BE2C (cell line): Measurements from ENCODE around the gene TNS3.

Experiments
- DNase-seq: peaks from one replicate; pipeline ENCODE4 v3.0.0-alpha.2; 2020
- H3K27me3 ChIP-seq: fragments of 250-450 bp; sonication (Bioruptor Pico); 2 replicates; pipeline ENCODE4 v1.5.1; 2020; ENCODE audit warnings: mild to moderate bottlenecking
- H3K36me3 ChIP-seq: fragments of 250-450 bp; sonication (Bioruptor Pico); 2 replicates; pipeline ENCODE4 v1.5.1; 2020; ENCODE audit warnings: mild to moderate bottlenecking
- H3K4me1 ChIP-seq: fragments of 250-450 bp; sonication (Bioruptor Pico); 2 replicates; pipeline ENCODE4 v1.5.1; 2020
- H3K4me3 ChIP-seq: 2 replicates; pipeline ENCODE4 v1.5.1; 2011; ENCODE audit warnings: low read depth, low read length
- H3K9me3 ChIP-seq: fragments of 250-450 bp; sonication (Bioruptor Pico); 2 replicates; pipeline ENCODE4 v1.5.1; 2020
- TF ChIP-seq, protein P1 (sequence below): IDR thresholded peaks from 2 replicates; pipeline ENCODE4 v1.5.1; 2012; ENCODE audit warnings: mild to moderate bottlenecking, low read depth, low read length

TNS3 gene

DNA sequence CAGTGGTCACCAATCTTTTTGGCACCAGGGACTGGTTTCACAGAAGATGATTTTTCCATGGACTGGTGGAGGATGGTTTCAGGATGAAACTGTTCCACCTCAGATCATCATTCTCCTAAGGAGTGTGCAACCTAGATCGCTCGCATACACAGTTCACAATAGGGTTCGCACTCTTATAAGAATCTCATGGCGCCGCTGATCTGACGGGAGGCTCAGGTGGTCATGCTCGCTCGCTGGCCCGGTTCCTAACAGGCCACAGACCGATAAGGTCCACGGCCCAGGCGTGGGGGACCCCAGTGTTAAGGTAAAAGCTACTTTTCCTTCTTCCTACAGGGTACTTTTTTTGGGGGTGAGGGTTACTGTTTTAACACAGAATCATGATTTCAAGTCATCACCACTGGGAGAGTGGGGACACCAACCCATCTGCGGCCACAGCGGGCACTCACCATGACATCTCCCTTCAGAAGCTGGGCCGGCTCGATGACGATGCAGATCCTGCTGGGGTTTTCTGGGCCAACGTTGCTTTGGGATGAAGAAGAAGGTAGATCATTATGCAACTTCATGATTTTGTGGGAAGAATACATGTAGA lies 170.5 kb downstream of the TNS3 start:
- H3K4me1 ChIP-seq: no peaks in the 10 kb centered on the region
- TF ChIP-seq, protein P1, sequence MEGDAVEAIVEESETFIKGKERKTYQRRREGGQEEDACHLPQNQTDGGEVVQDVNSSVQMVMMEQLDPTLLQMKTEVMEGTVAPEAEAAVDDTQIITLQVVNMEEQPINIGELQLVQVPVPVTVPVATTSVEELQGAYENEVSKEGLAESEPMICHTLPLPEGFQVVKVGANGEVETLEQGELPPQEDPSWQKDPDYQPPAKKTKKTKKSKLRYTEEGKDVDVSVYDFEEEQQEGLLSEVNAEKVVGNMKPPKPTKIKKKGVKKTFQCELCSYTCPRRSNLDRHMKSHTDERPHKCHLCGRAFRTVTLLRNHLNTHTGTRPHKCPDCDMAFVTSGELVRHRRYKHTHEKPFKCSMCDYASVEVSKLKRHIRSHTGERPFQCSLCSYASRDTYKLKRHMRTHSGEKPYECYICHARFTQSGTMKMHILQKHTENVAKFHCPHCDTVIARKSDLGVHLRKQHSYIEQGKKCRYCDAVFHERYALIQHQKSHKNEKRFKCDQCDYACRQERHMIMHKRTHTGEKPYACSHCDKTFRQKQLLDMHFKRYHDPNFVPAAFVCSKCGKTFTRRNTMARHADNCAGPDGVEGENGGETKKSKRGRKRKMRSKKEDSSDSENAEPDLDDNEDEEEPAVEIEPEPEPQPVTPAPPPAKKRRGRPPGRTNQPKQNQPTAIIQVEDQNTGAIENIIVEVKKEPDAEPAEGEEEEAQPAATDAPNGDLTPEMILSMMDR: no peak
- H3K27me3 ChIP-seq: no peaks in the 10 kb centered on the region
- H3K9me3 ChIP-seq: no peaks in the 10 kb centered on the region
- H3K36me3 ChIP-seq: no peaks in the 10 kb centered on the region
- DNase-seq: no peak
- no peak overlapping the region for H3K4me3 ChIP-seq

DNA sequence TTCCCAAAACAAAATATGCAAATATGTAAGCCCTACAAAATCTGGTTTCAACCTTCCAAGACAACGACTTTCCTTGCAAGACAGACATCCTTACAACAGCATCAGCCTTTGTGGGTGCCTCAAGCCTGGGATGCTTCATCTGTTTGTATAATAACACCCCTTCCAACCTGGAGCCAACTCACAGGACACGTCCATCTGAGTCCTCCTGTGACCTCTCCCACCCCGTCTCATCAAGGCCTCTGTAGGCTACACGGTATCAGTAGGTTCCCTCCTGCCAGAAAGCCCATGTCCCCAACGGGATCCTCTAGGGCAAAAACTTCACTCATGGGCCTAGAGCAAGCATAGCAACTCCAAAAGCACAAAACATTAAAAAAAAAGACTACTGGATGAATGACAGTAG lies 173.2 kb downstream of the TNS3 start:
- no peak overlapping the region for H3K4me3 ChIP-seq
- H3K9me3 ChIP-seq: no peaks in the 10 kb centered on the region
- TF ChIP-seq, protein P1: no peak
- H3K4me1 ChIP-seq: no peaks in the 10 kb centered on the region
- H3K27me3 ChIP-seq: no peaks in the 10 kb centered on the region
- DNase-seq: no peak
- no peaks in the 10 kb centered on the region for H3K36me3 ChIP-seq

DNA sequence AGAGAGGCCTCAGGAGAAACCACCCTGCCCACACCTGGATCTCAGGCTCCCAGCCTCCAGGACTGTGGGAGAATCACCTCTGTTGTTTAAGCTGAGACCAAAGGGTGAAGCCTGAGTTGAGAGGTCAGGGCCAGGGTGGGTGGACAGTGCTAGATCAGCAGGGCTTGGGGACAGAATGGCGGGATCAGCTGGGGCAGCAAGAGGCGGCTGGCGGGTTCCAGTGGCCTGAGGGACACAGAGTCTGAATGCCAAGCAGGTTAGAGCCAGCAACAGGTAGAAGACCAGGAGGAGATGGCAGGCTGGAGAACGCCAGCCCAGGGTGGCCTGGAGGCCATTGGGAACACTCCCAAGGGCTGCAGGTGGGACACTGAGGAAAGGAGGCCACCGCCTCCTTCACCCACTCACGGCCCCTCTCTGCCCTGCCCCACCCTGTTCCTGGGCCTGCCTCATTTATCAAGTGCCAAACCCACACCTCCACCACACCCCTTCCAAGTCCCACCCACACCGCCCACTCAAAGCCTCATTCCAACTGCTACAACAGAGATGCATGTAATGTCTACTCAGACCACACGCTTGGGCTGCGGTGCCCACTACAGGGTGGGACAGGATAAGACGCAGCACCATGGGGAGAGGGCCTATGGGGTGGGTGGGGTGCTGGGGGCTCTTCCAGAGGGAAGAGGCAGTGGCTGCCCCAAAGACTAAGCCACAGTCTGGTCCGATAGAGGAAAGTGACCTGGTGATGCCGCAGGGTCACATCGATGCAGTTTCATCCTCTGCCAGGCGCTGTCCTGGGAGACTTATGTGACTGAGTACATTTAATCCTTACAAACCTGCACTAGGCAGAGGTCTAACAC lies 173.9 kb downstream of the TNS3 start:
- no peak overlapping the region for H3K4me3 ChIP-seq
- H3K4me1 ChIP-seq: no peaks in the 10 kb centered on the region
- TF ChIP-seq, protein P1: no peak
- H3K9me3 ChIP-seq: no peaks in the 10 kb centered on the region
- H3K36me3 ChIP-seq: no peaks in the 10 kb centered on the region
- no peaks in the 10 kb centered on the region for H3K27me3 ChIP-seq
- no peak for DNase-seq

DNA sequence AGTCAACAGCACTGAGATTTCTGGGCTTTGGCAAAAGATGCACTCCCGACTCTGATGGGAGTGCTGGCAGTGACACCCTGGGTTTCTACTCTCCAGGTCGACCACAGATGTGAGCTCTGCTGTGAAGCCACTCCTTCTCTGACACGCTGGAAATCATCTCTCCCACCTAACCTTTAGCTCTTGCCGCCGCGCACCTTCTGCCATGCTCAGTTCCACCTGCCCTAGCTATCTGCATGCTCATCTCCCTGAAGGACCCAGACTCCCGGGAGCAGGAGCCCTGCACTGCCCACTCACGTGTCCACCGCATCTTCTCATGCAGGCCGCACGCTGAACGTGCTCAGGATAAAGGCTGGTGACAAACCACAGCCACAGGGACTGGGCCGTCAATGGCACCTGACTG lies 174.8 kb downstream of the TNS3 start:
- no peaks in the 10 kb centered on the region for H3K9me3 ChIP-seq
- H3K36me3 ChIP-seq: no peaks in the 10 kb centered on the region
- TF ChIP-seq, protein P1: no peak
- H3K27me3 ChIP-seq: no peaks in the 10 kb centered on the region
- no peak for DNase-seq
- H3K4me1 ChIP-seq: no peaks in the 10 kb centered on the region
- H3K4me3 ChIP-seq: no peak overlapping the region

DNA sequence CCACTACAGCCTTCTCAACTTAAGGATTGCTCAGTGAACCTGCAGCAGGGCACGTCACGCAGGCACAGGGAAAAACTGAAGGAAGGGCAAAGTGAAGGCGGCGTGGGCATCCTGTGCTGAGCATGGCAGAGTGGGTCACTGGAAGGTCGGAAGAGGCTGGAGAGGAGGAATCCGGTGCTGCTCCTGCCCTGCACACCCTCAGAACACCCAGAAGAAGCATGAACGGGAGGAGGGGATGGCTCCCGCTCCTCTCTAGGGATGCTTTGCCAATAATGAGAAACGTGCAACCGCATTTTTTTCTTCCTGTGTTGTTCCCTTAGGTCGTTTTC lies 175.1 kb downstream of the TNS3 start:
- TF ChIP-seq, protein P1: no peak
- H3K27me3 ChIP-seq: no peaks in the 10 kb centered on the region
- H3K4me1 ChIP-seq: no peaks in the 10 kb centered on the region
- DNase-seq: no peak
- no peaks in the 10 kb centered on the region for H3K9me3 ChIP-seq
- no peaks in the 10 kb centered on the region for H3K36me3 ChIP-seq
- no peak overlapping the region for H3K4me3 ChIP-seq

DNA sequence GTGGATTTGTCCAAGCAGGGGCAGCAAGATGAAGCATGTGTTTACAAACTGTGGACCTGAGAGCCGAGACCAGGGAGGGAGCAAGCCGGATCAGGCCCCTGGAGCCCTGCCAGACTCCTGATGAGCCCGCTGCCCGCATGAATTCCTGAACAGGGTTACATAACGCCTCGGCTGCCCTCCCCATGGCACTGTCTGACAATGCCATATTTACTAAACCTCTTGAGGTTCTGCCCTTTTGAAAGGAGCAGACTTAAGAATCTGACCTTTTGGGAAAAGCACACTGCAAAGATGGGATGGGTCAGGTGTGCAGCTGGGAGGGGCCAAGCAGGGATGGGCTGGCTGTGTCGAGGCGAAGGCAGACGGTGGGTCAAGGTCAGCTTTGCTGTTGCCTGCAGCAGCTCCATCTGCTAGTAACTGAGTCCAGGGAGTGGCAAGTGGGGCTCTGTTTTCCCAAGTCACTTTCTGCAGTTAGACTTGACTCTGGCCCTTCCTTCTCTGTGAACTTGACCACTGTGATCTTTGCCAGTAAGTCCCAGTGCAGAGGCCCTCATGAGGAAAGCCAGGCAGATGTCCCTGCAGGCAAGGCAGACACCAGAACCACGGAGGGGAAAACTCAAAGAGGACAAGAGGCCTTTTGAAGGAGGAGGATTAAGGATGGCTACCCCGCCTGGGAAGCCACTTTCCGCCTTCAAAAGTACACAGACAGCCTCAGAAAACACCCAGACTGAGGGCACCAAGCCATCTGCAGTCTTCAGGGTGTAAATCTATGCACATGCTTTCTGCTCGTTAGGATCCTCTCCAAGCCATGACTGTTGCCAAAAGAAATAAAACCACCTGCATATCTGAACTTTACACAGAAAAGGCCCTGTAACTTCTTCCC lies 175.8 kb downstream of the TNS3 start:
- Histone ChIP-seq H3K4me3 (no peak overlapping the region), H3K36me3 (no peaks in the 10 kb centered on the region), H3K4me1 (no peaks in the 10 kb centered on the region), H3K27me3 (no peaks in the 10 kb centered on the region), H3K9me3 (no peaks in the 10 kb centered on the region)
- TF ChIP-seq, protein P1: no peak
- DNase-seq: no peak
